Psoas muscle (tissue), 8 donors: Measurements from ENCODE around the gene IGF2BP1. TPM values are rescaled to one million over a fixed set of nuclear protein-coding genes. Genes with fewer than 3 reads are reported as not detected.
"Not testable (repeated sequence)": the region's sequence is repeated elsewhere in the genome, so short reads cannot be mapped to it uniquely, and the experiment has no call there.

ENCODE experiments used
- ATAC-seq, 4 donors: fragments of 200-7000 bp; cut with Tn5 transposase; one replicate each; pipeline ENCODE4 v1.9.1; 2020; ENCODE audit warnings: moderate library complexity in 3 of 4, mild to moderate bottlenecking in 2 of 4
- DNase-seq, 2 donors: peaks; one replicate each; pipeline ENCODE4 v3.0.0-alpha.2; 2020
- H3K27ac ChIP-seq: fragments of 200-600 bp; one replicate; pipeline ENCODE4 v1.8.0; 2022
- H3K27me3 ChIP-seq, 3 donors: fragments of 200-600 bp in 1 of 3; one replicate each; pipeline versions ENCODE4 v1.6.1 to v1.8.0; 2013 to 2022; ENCODE audit warnings: low read length in 2 of 3, mild to moderate bottlenecking in 2 of 3, moderate library complexity in 1 of 3; ENCODE audit not compliant: insufficient read depth in 3 of 3
- H3K36me3 ChIP-seq, 2 donors: fragments of 200-600 bp in 1 of 2; one replicate each; pipeline versions ENCODE4 v1.6.1 to v1.8.0; 2013 to 2022; ENCODE audit warnings: low read depth in 1 of 2, mild to moderate bottlenecking in 1 of 2, moderate library complexity in 1 of 2; ENCODE audit not compliant: insufficient read depth in 1 of 2
- H3K4me1 ChIP-seq: fragments of 200-600 bp; one replicate; pipeline ENCODE4 v1.8.0; 2022
- H3K4me3 ChIP-seq: fragments of 200-600 bp; one replicate; pipeline ENCODE4 v1.8.0; 2022; ENCODE audit warnings: mild to moderate bottlenecking
- H3K9me3 ChIP-seq: fragments of 200-600 bp; one replicate; pipeline ENCODE4 v1.8.0; 2022
- WGBS, 3 donors: extraction: QIAGEN DNeasy Blood & Tissue Kit; methylation state at CpG; one replicate each; pipeline versions ENCODE4 v1.1.6 to v1.1.7; 2013; 5-methylcytosine and 5-hydroxymethylcytosine counted together
- intact Hi-C, 2 donors: fragments of 100-400 bp; cut with DNase I; formaldehyde crosslinking; loops; one replicate each; pipeline versions ENCODE4 v1.11.0 to v1.14.2; 2022
- polyA plus RNA-seq, 3 donors: library from polyadenylated mRNA; stranded (reverse); fragments of 200-250 nt; gene quantifications; one replicate each; pipeline ENCODE4 v1.2.3, GENCODE V29; 2013
- total RNA-seq, 4 donors: library from RNA; stranded (reverse); fragmentation: NEBNext Ultra II Directional in 2 of 4; extraction: Animal tissue kit (Norgen Biotek cat#: 25700) in 2 of 4; gene quantifications; one replicate each; pipeline versions ENCODE4 v1.2.1 to v1.2.4, GENCODE V29; 2021 to 2023
- TF ChIP-seq, protein P1 (sequence below): fragments of 200-600 bp; IDR thresholded peaks from one replicate; pipeline ENCODE4 v1.8.0; 2022; ENCODE audit warnings: antibody characterized with exemption
- donor health status: healthy with polysubstance abuse.
- donor health status: DM: no; HTN: no; CAD: no; lungs with moderate emphysema.
- donor health status: Bipolar disorder and iron deficiency.
- donor health status: healthy.
- donor health status: DM: yes; HTN: yes; CAD: no.
- donor health status: DM: no; HTN: no; CAD: no.
- donor health status: DM: no; HTN: no; CAD: no.
- donor health status: DM: yes; HTN: yes; CAD: no.

IGF2BP1 gene
- total and polyA plus RNA-seq, 7 donors: not detected

DNA sequence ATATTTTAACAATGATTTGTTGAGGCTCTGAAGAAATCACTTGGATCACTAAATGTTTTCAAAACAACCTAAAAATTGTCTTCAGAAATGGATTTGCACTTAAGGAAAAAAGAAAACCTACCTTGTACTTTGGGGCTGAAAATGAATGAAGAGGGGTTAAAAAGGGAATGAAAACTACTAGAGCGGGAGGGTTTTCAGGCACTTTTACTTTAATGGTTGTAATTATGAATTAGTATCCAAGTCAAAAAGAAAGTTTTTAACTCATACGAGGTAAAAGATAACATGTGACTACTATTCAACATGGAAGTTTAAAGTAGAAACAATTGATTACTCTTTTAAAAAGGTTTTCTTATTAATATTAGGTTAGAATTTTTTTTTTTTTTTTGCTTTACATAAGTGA lies 5.1 kb downstream of the IGF2BP1 start:
- no peak overlapping the region for H3K27ac ChIP-seq
- no peaks in the 10 kb centered on the region for H3K4me1 ChIP-seq
- 87 to 98% (median 89%) methylated on average over 2 of the region's 2 CpGs for WGBS, 3 donors
- TF ChIP-seq, protein P1, sequence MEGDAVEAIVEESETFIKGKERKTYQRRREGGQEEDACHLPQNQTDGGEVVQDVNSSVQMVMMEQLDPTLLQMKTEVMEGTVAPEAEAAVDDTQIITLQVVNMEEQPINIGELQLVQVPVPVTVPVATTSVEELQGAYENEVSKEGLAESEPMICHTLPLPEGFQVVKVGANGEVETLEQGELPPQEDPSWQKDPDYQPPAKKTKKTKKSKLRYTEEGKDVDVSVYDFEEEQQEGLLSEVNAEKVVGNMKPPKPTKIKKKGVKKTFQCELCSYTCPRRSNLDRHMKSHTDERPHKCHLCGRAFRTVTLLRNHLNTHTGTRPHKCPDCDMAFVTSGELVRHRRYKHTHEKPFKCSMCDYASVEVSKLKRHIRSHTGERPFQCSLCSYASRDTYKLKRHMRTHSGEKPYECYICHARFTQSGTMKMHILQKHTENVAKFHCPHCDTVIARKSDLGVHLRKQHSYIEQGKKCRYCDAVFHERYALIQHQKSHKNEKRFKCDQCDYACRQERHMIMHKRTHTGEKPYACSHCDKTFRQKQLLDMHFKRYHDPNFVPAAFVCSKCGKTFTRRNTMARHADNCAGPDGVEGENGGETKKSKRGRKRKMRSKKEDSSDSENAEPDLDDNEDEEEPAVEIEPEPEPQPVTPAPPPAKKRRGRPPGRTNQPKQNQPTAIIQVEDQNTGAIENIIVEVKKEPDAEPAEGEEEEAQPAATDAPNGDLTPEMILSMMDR: no peak
- H3K9me3 ChIP-seq: no peaks in the 10 kb centered on the region
- no peaks in the 10 kb centered on the region for H3K36me3 ChIP-seq
- no peak for DNase-seq
- intact Hi-C loops: no loop called here
- ATAC-seq: no peak
- peaks cover 4 to 99% (median 30%) of the 10 kb centered on the region in 3 donors for H3K27me3 ChIP-seq
- no peak overlapping the region for H3K4me3 ChIP-seq

- H3K4me1 ChIP-seq: no peaks in the 10 kb centered on the region
- H3K27ac ChIP-seq: no peak overlapping the region
- no peaks in the 10 kb centered on the region for H3K36me3 ChIP-seq
- no peak for ATAC-seq
- TF ChIP-seq, protein P1: no peak
- no peak for DNase-seq
- peaks cover 4 to 99% (median 26%) of the 10 kb centered on the region in 3 donors for H3K27me3 ChIP-seq
- H3K9me3 ChIP-seq: no peaks in the 10 kb centered on the region
- intact Hi-C loops: no loop called here
- no peak overlapping the region for H3K4me3 ChIP-seq
Observed at GRCh38 chr17:49002766-49003165, 5.6 kb downstream of the IGF2BP1 start.

GRCh38 chr17:49003557-49004511 lies 6.6 kb downstream of the IGF2BP1 start:
- peaks cover 4 to 98% (median 16%) of the 10 kb centered on the region in 3 donors for H3K27me3 ChIP-seq
- DNase-seq: no peak
- TF ChIP-seq, protein P1: no peak
- 13 to 16% (median 14%) methylated on average over 35 to 39 of the region's 39 CpGs for WGBS, 3 donors
- H3K4me3 ChIP-seq: no peak overlapping the region
- H3K27ac ChIP-seq: no peak overlapping the region
- H3K9me3 ChIP-seq: no peaks in the 10 kb centered on the region
- ATAC-seq: no peak
- intact Hi-C loops: no loop called here
- no peaks in the 10 kb centered on the region for H3K4me1 ChIP-seq
- no peaks in the 10 kb centered on the region for H3K36me3 ChIP-seq

- H3K27ac ChIP-seq: no peak overlapping the region
- H3K4me1 ChIP-seq: no peaks in the 10 kb centered on the region
- TF ChIP-seq, protein P1: no peak
- no peak for DNase-seq
- H3K4me3 ChIP-seq: no peak overlapping the region
- 70 to 74% (median 70%) methylated on average over 2 of the region's 2 CpGs for WGBS, 3 donors
- H3K9me3 ChIP-seq: no peaks in the 10 kb centered on the region
- ATAC-seq: no peak
- H3K27me3 ChIP-seq: peaks cover 4 to 99% (median 13%) of the 10 kb centered on the region in 3 donors
- intact Hi-C loops: no loop called here
- no peaks in the 10 kb centered on the region for H3K36me3 ChIP-seq
Observed at GRCh38 chr17:49005140-49005539, 8.0 kb downstream of the IGF2BP1 start.

DNA sequence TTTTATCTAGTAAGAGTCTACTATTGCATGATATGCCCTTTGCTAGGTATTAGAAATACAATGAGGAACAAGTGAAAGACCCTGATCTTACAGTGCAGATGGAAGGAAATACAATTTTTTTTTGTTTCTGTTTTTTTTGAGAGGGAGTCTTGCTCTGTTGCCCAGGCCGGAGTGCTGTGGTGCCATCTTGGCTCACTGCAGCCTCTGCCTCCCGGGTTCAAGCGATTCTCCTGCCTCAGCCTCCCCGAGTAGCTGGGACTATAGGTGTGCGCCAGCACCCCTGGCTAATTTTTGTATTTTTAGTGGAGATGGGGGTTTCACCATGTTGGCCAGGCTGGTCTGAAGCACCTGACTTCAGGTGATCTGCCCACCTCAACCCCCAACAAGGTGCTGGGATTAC lies 11.7 kb downstream of the IGF2BP1 start:
- WGBS, 3 donors: 94 to 97% (median 95%) methylated on average over 5 of the region's 5 CpGs
- H3K27ac ChIP-seq, H3K4me3 ChIP-seq, intact Hi-C loops, H3K9me3 ChIP-seq, H3K4me1 ChIP-seq, H3K36me3 ChIP-seq, DNase-seq, ATAC-seq: not testable (repeated sequence)
- H3K27me3 ChIP-seq: peaks cover 3 to 99% (median 25%) of the 10 kb centered on the region in 3 donors
